ENCODE data around the gene LY9. TPM values are rescaled to one million over a fixed set of nuclear protein-coding genes. Genes with fewer than 3 reads are reported as not detected.

Gene LY9
- total RNA-seq, result not detected in 2 replicates

GRCh38 chr1:160795951-160796383 lies at the start of gene LY9:
Gene LY9 (plus strand): TSS chr1:160796174. CDS start chr1:160796188, 14 bp downstream.

GRCh38 chr1:160862203-160863060 lies 66.5 kb downstream of the LY9 start, which contains the start of gene CD244:
Gene CD244 (minus strand): TSS chr1:160862887. CDS start chr1:160862677, 210 bp downstream.

Other genes with a start within 250 kb of the LY9 start
- gene CD84, start 216.7 kb upstream of the LY9 start, total RNA-seq, result not detected in 2 replicates
- gene SLAMF1, start 149.1 kb upstream of the LY9 start, total RNA-seq, result 0.43 TPM in 1 of 2 replicates, not detected in the other
- not detected in 2 replicates for gene CD48, start 84.4 kb upstream of the LY9 start, total RNA-seq
- not detected in 2 replicates for gene SLAMF7, start 56.9 kb upstream of the LY9 start, total RNA-seq
- gene CD244, start 66.7 kb downstream of the LY9 start, total RNA-seq, result not detected in 2 replicates
- gene ITLN1, start 89.0 kb downstream of the LY9 start, total RNA-seq, result not detected in 2 replicates
- 0.09 TPM in 1 of 2 replicates, not detected in the other for gene ITLN2, start 158.6 kb downstream of the LY9 start, total RNA-seq
- gene F11R, start 225.0 kb downstream of the LY9 start, total RNA-seq, result 111 and 184 TPM in 2 replicates
- gene TSTD1, start 242.8 kb downstream of the LY9 start, total RNA-seq, result 9.1 and 15.4 TPM in 2 replicates
- 85.4 and 91.7 TPM in 2 replicates for gene USF1, start 249.8 kb downstream of the LY9 start, total RNA-seq